Common myeloid progenitor, CD34-positive (primary cell): ENCODE measurements around the gene DIP2C.
A peak's percentile ranks its signal among the peaks of the same experiment; 100 is the strongest.
"Not testable (repeated sequence)": the region's sequence is repeated elsewhere in the genome, so short reads cannot be mapped to it uniquely, and the experiment has no call there.

Experiments
- CTCF ChIA-PET: fragments of 350-600 bp; sonication (Branson Sonifier 250); formaldehyde crosslinking; loops from one replicate; lab custom pipeline; 2021; ENCODE audit warnings: antibody characterized with exemption; lab: Charles Lee
- POLR2A ChIA-PET: fragments of 350-600 bp; sonication (Branson Sonifier 250); formaldehyde crosslinking; loops from one replicate; lab custom pipeline; 2021; ENCODE audit warnings: antibody characterized with exemption; lab: Charles Lee
- DNase-seq, 3 donors: peaks; one replicate each; pipeline versions ENCODE4 v3.0.0 to v3.0.0-alpha.2; 2013
- H3K27ac ChIP-seq, 2 experiments: 1 replicate in 1 of 2; 2 replicates in 1 of 2; pipeline ENCODE4 v1.7.0; 2013; ENCODE audit warnings: inconsistent platforms in 2 of 2, low read length in 2 of 2, mild to moderate bottlenecking in 2 of 2, low read depth in 1 of 2, moderate library complexity in 1 of 2; ENCODE audit not compliant: severe bottlenecking in 2 of 2, insufficient read depth in 1 of 2, poor library complexity in 1 of 2
- H3K27me3 ChIP-seq, 5 experiments: replicated peaks in 2 of 5; 1 replicate in 3 of 5; 2 replicates in 2 of 5; pipeline versions ENCODE4 v1.6.1 to v1.7.0; 2013; ENCODE audit warnings: low read length in 4 of 5, mild to moderate bottlenecking in 2 of 5, moderate library complexity in 2 of 5, inconsistent platforms in 1 of 5; ENCODE audit not compliant: insufficient read depth in 5 of 5, control insufficient read depth in 4 of 5
- H3K36me3 ChIP-seq, 4 experiments: 1 replicate in 2 of 4; 2 replicates in 2 of 4; pipeline versions ENCODE4 v1.6.1 to v1.7.0; 2013; ENCODE audit warnings: low read length in 3 of 4, control low read depth in 1 of 4, mild to moderate bottlenecking in 1 of 4; ENCODE audit not compliant: control insufficient read depth in 4 of 4, insufficient read depth in 4 of 4
- H3K4me1 ChIP-seq, 4 experiments: 1 replicate in 3 of 4; 2 replicates in 1 of 4; pipeline versions ENCODE4 v1.6.1 to v1.7.1; 2013; ENCODE audit warnings: low read length in 3 of 4, mild to moderate bottlenecking in 3 of 4, control low read depth in 1 of 4, inconsistent platforms in 1 of 4, moderate library complexity in 1 of 4; ENCODE audit not compliant: control insufficient read depth in 4 of 4, insufficient read depth in 4 of 4; ENCODE audit errors: control extremely low read depth in 1 of 4
- H3K4me3 ChIP-seq, 7 experiments: 1 replicate in 4 of 7; 2 replicates in 3 of 7; pipeline versions ENCODE4 v1.5.1 to v1.7.0; 2013; ENCODE audit warnings: mild to moderate bottlenecking in 7 of 7, low read length in 6 of 7, moderate library complexity in 6 of 7, inconsistent platforms in 2 of 7, low read depth in 2 of 7, control low read depth in 1 of 7; ENCODE audit not compliant: insufficient read depth in 4 of 7, control insufficient read depth in 1 of 7; ENCODE audit errors: extremely low read depth in 1 of 7
- H3K9me3 ChIP-seq, 5 experiments: 1 replicate in 4 of 5; 2 replicates in 1 of 5; pipeline versions ENCODE4 v1.6.1 to v1.7.1; 2013; ENCODE audit warnings: low read length in 4 of 5, mild to moderate bottlenecking in 2 of 5, inconsistent platforms in 1 of 5, low read depth in 1 of 5, moderate library complexity in 1 of 5; ENCODE audit not compliant: control insufficient read depth in 4 of 5, insufficient read depth in 2 of 5; ENCODE audit errors: control extremely low read depth in 1 of 5
- WGBS: methylation state at CpG from one replicate; pipeline ENCODE4 v1.1.5; 2013; ENCODE audit not compliant: insufficient coverage; 5-methylcytosine and 5-hydroxymethylcytosine counted together

DIP2C gene

GRCh38 chr10:612696-613095 lies 76.8 kb downstream of the DIP2C start:
- no peaks in the 10 kb centered on the region for H3K36me3 ChIP-seq
- WGBS, result 88% methylated on average over 10 of the region's 10 CpGs
- no peak for DNase-seq
- no peaks in the 10 kb centered on the region for H3K4me1 ChIP-seq
- H3K4me3 ChIP-seq, result no peak overlapping the region
- CTCF ChIA-PET, result no interaction called here
- H3K27ac ChIP-seq, result no peak overlapping the region
- peaks cover 5 to 77% (median 34%) of the 10 kb centered on the region in 5 experiments for H3K27me3 ChIP-seq
- POLR2A ChIA-PET, result no interaction called here
- H3K9me3 ChIP-seq, result no peaks in the 10 kb centered on the region

DNA sequence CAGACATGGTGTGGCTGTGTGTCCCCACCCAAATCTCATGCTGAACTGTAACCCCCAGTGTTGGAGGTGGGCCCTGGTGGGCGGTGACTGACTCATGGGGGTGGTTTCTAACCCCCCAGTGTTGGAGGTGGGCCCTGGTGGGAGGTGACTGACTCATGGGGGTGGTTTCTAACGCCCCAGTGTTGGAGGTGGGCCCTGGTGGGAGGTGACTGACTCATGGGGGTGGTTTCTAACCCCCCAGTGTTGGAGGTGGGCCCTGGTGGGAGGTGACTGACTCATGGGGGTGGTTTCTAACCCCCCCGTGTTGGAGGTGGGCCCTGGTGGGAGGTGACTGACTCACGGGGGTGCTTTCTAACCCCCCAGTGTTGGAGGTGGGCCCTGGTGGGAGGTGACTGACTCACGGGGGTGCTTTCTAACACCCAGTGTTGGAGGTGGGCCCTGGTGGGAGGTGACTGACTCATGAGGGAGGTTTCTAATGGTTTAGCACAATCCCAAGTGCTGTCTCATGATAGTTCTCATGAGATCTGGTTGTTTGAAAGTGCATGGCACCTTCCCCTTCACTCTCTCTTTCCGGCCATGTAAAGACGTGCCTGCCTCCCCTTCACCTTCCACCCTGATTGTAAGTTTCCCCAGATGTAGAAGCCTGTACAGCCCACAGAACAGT lies 78.7 kb downstream of the DIP2C start:
- H3K36me3 ChIP-seq, CTCF ChIA-PET, H3K4me1 ChIP-seq, H3K4me3 ChIP-seq, DNase-seq, H3K9me3 ChIP-seq, H3K27ac ChIP-seq, POLR2A ChIA-PET: not testable (repeated sequence)
- peaks cover 5 to 67% (median 27%) of the 10 kb centered on the region in 5 experiments for H3K27me3 ChIP-seq
- 89% methylated on average over 7 of the region's 7 CpGs for WGBS

- Histone ChIP-seq H3K4me3 (no peak overlapping the region), H3K4me1 (no peaks in the 10 kb centered on the region), H3K27ac (no peak overlapping the region), H3K27me3 (peaks cover 5 to 67% (median 28%) of the 10 kb centered on the region in 5 experiments), H3K9me3 (no peaks in the 10 kb centered on the region), H3K36me3 (no peaks in the 10 kb centered on the region)
- 69% methylated on average over 9 of the region's 11 CpGs for WGBS
- no peak for DNase-seq
- CTCF ChIA-PET, result no interaction called here
- POLR2A ChIA-PET, result no interaction called here
These were observed 79.5 kb downstream of the DIP2C start for GRCh38 chr10:609868-610545.

GRCh38 chr10:609262-609658 lies 80.2 kb downstream of the DIP2C start:
- no peak overlapping the region for H3K4me3 ChIP-seq
- H3K27me3 ChIP-seq, result peaks cover 5 to 64% (median 22%) of the 10 kb centered on the region in 5 experiments
- CTCF ChIA-PET, result no interaction called here
- H3K4me1 ChIP-seq, result no peaks in the 10 kb centered on the region
- no peaks in the 10 kb centered on the region for H3K9me3 ChIP-seq
- POLR2A ChIA-PET, result no interaction called here
- H3K36me3 ChIP-seq, result no peaks in the 10 kb centered on the region
- H3K27ac ChIP-seq, result no peak overlapping the region
- no peak for DNase-seq

DNA sequence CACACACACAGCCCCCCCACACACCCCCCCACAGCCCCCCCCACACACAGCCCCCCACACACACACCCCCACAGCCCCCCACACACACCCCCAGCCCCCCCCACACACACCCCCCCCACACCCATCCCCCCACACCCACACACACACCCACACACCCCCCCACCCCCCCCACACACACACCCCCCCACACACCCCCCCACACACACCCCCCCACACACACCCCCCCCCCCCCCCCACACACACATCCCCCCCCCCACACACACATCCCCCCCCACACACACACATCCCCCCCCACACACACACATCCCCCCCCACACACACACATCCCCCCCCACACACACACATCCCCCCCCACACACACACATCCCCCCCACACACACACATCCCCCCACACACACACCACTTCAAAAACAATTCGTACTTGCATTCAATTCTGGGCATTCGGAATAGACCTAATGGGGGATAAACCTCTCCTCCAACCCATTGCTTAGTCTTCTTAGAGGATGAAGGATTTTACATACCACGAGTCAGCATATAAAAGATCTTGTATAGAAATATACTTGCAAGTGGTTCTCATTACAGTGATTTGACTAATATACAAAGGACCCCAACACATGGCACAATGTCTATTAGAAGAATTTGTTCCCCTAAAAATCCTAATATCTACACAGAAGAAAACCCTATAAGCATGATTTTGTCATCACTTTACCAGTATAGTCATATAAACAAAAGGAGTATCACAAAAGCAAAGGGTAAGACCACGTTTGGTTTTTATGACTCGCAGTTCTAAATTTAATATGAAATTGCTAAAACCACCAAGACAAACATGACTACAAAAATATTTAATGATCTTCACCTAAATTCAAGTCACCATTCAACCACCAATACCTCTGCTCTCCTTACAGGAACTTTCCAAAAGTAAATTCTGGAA lies 80.9 kb downstream of the DIP2C start:
- H3K9me3 ChIP-seq, result no peaks in the 10 kb centered on the region
- H3K4me3 ChIP-seq, result no peak overlapping the region
- no peaks in the 10 kb centered on the region for H3K36me3 ChIP-seq
- H3K27ac ChIP-seq, result no peak overlapping the region
- 49% methylated on average over 2 of the region's 5 CpGs for WGBS
- peaks cover 5 to 57% (median 18%) of the 10 kb centered on the region in 5 experiments for H3K27me3 ChIP-seq
- CTCF ChIA-PET, result no interaction called here
- POLR2A ChIA-PET, result no interaction called here
- DNase-seq, result peak in 1 of 3 donors; percentile 50
- no peaks in the 10 kb centered on the region for H3K4me1 ChIP-seq

DNA sequence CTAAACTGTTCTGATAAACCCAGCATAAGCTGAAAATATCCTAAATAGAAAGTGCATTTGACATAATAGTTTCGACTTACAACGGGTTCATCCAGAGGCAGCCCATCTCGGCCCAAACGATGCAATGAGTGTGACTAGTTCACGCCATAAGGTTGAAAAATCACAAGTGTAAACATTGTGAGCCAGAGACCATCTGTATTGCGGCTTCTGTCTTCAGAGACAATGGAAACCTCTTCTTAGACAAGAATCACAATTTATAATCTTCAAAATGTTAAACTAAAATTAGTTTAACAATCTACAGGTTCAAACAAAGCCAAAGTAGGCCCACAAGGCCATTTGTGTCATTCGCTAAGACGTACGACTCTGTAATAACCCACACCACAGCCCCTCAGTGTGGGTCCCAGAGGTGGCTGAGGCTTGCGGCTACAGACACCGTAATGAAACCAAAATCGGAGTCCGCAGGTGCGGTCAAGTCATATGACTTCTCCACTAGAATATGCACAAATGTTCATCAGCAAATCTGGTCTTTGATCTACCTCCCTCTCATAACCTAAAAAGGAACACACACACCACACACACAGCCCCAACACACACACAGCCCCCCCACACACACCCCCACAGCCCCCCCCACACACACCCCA lies 81.8 kb downstream of the DIP2C start:
- no peak overlapping the region for H3K4me3 ChIP-seq
- CTCF ChIA-PET, result no interaction called here
- H3K4me1 ChIP-seq, result no peaks in the 10 kb centered on the region
- DNase-seq, result peak in 1 of 3 donors; percentile 21
- no peak overlapping the region for H3K27ac ChIP-seq
- POLR2A ChIA-PET, result no interaction called here
- H3K27me3 ChIP-seq, result peaks cover 3 to 52% (median 18%) of the 10 kb centered on the region in 5 experiments
- H3K9me3 ChIP-seq, result no peaks in the 10 kb centered on the region
- H3K36me3 ChIP-seq, result no peaks in the 10 kb centered on the region
- WGBS, result 96% methylated on average over 13 of the region's 14 CpGs
